GM19351 (cell line): Measurements from ENCODE around the gene SHROOM3.
A peak's percentile ranks its signal among the peaks of the same experiment; 100 is the strongest.

ENCODE experiments used
- ATAC-seq: cut with Tn5 transposase; IDR thresholded peaks from one replicate; pipeline ENCODE4 v1.9.1; 2021; ENCODE audit warnings: mild to moderate bottlenecking, moderate library complexity; ENCODE audit not compliant: unreplicated experiment

Gene SHROOM3

GRCh38 chr4:76588274-76588673, 153.2 kb downstream of the SHROOM3 start:
- ATAC-seq = no peak

GRCh38 chr4:76589402-76589801, 154.4 kb downstream of the SHROOM3 start:
- ATAC-seq = no peak

GRCh38 chr4:76589872-76590797, 155.1 kb downstream of the SHROOM3 start:
- ATAC-seq = no peak

GRCh38 chr4:76590798-76591281, 155.8 kb downstream of the SHROOM3 start:
- ATAC-seq = no peak

- ATAC-seq = no peak
Observed at GRCh38 chr4:76591992-76592391, 157.0 kb downstream of the SHROOM3 start.

GRCh38 chr4:76592460-76592859, 157.4 kb downstream of the SHROOM3 start:
- no peak for ATAC-seq

- no peak for ATAC-seq
Observed at GRCh38 chr4:76594173-76594572, 159.1 kb downstream of the SHROOM3 start.

- no peak for ATAC-seq
Observed at GRCh38 chr4:76595435-76595834, 160.4 kb downstream of the SHROOM3 start.

- ATAC-seq = no peak
Observed at GRCh38 chr4:76596713-76597112, 161.7 kb downstream of the SHROOM3 start.

GRCh38 chr4:76597423-76597979, 162.5 kb downstream of the SHROOM3 start:
- ATAC-seq = no peak

GRCh38 chr4:76600447-76600846, 165.4 kb downstream of the SHROOM3 start:
- no peak for ATAC-seq

GRCh38 chr4:76601791-76602190, 166.8 kb downstream of the SHROOM3 start:
- ATAC-seq = no peak

GRCh38 chr4:76605099-76605563, 170.1 kb downstream of the SHROOM3 start:
- no peak for ATAC-seq

GRCh38 chr4:76606645-76607265, 171.7 kb downstream of the SHROOM3 start:
- ATAC-seq = no peak

- ATAC-seq = peak; percentile 93
Observed at GRCh38 chr4:76607266-76607799, 172.3 kb downstream of the SHROOM3 start.

- peak; percentile 15 for ATAC-seq
Observed at GRCh38 chr4:76607846-76608245, 172.8 kb downstream of the SHROOM3 start.

GRCh38 chr4:76608549-76608948, 173.5 kb downstream of the SHROOM3 start:
- peak; percentile 44 for ATAC-seq

GRCh38 chr4:76610751-76611547, 175.9 kb downstream of the SHROOM3 start:
- ATAC-seq = no peak

- ATAC-seq = no peak
Observed at GRCh38 chr4:76611616-76612207, 176.7 kb downstream of the SHROOM3 start.

GRCh38 chr4:76614589-76614988, 179.6 kb downstream of the SHROOM3 start:
- no peak for ATAC-seq
